Measurements from ENCODE around the gene FAU. TPM values are rescaled to one million over a fixed set of nuclear protein-coding genes. Genes with fewer than 3 reads are reported as not detected.

The FAU gene
- total RNA-seq, 1 donor, result 137 TPM

DNA sequence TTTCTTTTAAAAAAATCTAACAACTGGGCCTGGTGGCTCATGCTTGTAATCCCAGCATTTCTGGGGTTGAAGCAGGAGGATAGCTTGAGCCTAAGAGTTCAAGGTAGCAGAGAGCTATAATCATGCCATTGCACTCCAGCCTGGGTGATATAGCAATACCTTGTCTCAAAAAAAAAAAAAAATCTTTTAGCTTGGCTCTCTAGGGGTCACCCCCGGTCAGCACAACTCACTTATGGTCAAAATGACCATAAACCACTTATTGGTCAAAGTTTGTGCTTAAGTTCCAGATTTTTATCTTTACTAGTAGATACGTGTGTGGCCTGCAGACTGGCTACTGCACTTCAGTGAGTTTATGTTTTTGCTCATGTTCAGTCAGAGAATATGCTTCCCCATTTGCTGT, 41.8 kb upstream of the FAU start:
- TF ChIP-seq CTCF (IDR thresholded peaks at IDR 0.05; ENCODE audit: insufficient read depth, low read depth, low read length), result no peak
- peak; percentile 55 for DNase-seq (ENCODE audit: low read depth)
- H3K4me3 ChIP-seq (ENCODE audit: low read depth, low read length), result no peak overlapping the region

DNA sequence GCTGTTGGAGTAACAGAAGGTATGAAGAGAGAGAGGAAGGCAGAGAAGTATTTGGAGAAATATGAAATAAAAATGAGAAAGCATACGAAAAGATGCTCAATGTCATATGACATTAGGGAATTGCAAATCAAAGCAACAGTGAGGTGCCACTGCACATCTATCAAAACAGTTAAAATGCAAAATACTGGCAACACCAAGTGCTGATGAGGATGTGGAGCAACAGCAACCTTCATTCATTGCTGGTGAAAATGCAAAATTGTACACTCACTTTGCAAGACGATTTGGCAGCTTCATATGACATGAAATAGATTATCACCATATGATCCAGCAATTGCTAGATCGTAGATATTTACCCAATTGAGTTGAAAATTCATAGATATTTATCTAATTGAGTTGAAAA, 38.7 kb upstream of the FAU start:
- no peak for DNase-seq (ENCODE audit: low read depth)
- no peak for TF ChIP-seq CTCF (IDR thresholded peaks at IDR 0.05; ENCODE audit: insufficient read depth, low read depth, low read length)

GRCh38 chr11:65159012-65159411, 37.1 kb upstream of the FAU start:
- no peak for DNase-seq (ENCODE audit: low read depth)
- TF ChIP-seq CTCF (IDR thresholded peaks at IDR 0.05; ENCODE audit: insufficient read depth, low read depth, low read length), result no peak
- H3K4me3 ChIP-seq (ENCODE audit: low read depth, low read length), result no peak overlapping the region

More for the DNA sequence above, 38.7 kb upstream of the FAU start:
- H3K4me3 ChIP-seq (ENCODE audit: low read depth, low read length), result no peak overlapping the region

DNA sequence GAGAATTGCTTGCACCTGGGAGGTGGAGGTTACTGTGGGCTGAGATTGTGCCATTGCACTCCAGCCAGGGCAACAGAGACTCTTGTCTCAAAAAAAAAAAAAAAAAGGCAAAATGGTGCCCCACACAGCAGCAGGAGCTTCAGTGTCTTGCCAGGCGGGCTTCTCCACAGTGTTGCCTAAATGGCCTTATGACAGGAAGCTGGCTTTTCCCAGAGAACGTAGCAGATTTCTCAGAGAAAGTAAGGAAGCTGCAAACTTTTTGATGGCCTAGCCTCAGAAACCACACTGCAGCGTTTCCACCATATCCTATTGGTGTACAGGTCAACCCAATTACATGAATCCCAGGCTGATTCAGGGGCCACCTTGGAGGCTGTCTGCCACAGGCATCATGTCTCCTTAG, 35.4 kb upstream of the FAU start:
- DNase-seq (ENCODE audit: low read depth), result no peak
- H3K4me3 ChIP-seq (ENCODE audit: low read depth, low read length), result no peak overlapping the region
- no peak for TF ChIP-seq CTCF (IDR thresholded peaks at IDR 0.05; ENCODE audit: insufficient read depth, low read depth, low read length)

DNA sequence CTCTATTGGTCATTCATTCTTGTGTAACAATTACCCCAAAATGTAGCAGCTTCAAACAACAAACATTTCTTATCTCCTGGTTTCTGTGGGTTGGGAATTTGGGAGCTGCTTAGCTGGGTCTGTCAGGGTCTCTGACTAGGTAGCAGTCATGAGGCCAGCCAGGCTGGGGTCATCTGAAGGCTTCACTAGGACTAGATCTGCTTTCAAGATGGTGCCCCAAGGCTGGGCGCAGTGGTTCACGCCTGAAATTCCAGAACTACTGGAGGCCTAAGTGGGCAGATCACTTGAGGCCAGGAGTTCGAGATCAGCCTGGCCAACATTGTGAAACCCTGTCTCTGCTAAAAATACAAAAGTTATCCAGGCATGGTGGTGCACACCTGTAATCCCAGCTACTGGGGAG, 35.0 kb upstream of the FAU start:
- DNase-seq (ENCODE audit: low read depth), result no peak
- H3K4me3 ChIP-seq (ENCODE audit: low read depth, low read length), result no peak overlapping the region
- no peak for TF ChIP-seq CTCF (IDR thresholded peaks at IDR 0.05; ENCODE audit: insufficient read depth, low read depth, low read length)

GRCh38 chr11:65156256-65156655, 34.3 kb upstream of the FAU start:
- TF ChIP-seq CTCF (IDR thresholded peaks at IDR 0.05; ENCODE audit: insufficient read depth, low read depth, low read length), result no peak
- DNase-seq (ENCODE audit: low read depth), result no peak
- H3K4me3 ChIP-seq (ENCODE audit: low read depth, low read length), result no peak overlapping the region

DNA sequence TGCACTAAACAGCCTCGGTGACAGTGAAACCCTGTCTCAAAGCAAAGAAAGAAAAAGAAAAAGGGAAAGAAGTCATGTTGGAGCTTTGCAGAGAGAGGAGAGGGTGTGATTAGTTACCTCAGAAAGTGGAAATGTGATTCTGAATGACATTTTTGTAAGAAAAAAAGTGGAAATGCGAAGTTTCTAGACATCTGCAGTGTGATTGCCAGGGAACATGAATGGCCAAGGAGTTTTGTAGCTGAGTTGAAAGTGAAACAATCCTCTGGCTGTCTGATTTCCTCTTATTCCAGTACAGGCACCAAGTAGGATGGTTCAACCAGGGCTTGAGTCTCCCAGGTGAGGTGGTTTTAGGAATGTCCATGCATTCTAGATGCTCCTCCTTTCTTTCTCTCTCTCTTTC, 30.2 kb upstream of the FAU start:
- no peak for TF ChIP-seq CTCF (IDR thresholded peaks at IDR 0.05; ENCODE audit: insufficient read depth, low read depth, low read length)
- H3K4me3 ChIP-seq (ENCODE audit: low read depth, low read length), result no peak overlapping the region
- no peak for DNase-seq (ENCODE audit: low read depth)

All from fibroblast of villous mesenchyme (primary cell).